Eye (tissue), 1 donor: Measurements from ENCODE around the gene TGFBR3.
"Not testable (repeated sequence)": the region's sequence is repeated elsewhere in the genome, so short reads cannot be mapped to it uniquely, and the experiment has no call there.

Source experiments
- DNase-seq: peaks from one replicate; pipeline ENCODE4 v3.0.0-alpha.2; 2015

Gene TGFBR3

GRCh38 chr1:91847851-91848250, 38.1 kb downstream of the TGFBR3 start:
- no peak for DNase-seq

DNA sequence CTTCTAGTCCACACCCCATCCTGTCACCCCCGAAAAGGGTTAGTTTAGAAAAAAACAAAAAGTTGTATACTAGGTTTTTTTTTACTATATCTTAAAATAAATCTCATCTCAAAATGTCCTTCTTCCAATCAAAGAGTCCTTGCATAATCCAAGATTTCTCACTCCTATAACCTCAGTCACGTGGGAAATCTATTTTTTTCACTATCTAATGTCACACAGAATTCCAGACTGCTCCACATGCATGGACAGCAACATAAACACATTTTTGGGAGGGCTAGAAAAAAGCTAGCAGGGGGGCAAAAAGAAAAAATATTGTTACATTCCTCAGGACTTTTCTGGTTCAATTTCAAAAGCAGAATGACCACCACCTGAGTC, 39.3 kb downstream of the TGFBR3 start:
- DNase-seq, result no peak

- peak; percentile 82 for DNase-seq
These were observed 39.8 kb downstream of the TGFBR3 start for GRCh38 chr1:91846007-91846638.

DNA sequence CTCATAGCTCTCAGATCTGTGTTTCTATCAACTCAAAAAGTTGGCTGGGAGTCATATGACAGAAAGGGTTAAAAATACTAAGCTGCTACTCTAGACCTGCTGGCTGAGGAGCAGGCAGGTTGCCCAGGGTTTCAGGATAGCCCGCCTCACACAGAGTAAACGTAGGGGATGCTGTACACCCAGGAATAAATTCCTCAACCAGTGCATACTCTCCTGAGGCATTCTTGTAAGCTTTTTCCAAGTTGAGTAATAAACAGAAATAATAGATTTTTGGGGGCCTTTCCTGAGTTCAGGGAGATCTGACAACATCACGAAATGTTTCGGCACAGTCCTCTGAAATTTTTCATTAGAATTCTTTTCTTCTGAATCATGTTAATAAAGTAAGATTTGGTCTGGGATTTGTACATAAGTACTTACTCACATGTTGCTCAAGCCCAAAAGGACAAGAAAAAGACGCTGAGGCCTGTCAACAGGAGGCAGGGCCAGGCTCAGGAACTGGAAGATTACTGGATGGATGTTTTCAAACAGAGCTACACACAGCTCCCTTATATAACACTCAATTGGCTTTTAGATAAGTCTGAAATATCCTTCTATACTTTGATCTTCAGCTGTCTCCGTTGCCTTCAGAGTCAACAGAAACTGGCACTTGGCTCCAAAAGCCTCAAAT, 41.0 kb downstream of the TGFBR3 start:
- DNase-seq, result no peak

DNA sequence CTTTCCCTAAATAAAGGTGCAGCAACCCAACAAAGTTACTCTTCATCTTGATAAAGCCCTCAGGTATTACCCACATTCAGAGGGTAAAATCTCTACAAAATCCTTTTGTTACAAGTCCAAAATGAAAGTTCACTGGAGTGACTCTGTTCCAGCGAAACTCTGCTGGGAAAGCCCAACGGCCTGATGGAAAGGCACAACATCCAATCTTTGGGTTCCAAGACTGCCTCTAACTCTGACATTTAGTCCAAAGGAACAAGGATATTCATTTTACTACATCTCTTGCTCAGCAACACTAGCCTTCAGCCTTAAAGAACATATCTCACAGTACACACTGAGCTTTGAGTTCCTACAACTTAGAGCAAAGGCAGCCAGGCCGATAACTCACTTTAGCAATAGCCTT, 42.1 kb downstream of the TGFBR3 start:
- DNase-seq, result no peak

GRCh38 chr1:91842563-91842962, 43.4 kb downstream of the TGFBR3 start:
- no peak for DNase-seq

DNA sequence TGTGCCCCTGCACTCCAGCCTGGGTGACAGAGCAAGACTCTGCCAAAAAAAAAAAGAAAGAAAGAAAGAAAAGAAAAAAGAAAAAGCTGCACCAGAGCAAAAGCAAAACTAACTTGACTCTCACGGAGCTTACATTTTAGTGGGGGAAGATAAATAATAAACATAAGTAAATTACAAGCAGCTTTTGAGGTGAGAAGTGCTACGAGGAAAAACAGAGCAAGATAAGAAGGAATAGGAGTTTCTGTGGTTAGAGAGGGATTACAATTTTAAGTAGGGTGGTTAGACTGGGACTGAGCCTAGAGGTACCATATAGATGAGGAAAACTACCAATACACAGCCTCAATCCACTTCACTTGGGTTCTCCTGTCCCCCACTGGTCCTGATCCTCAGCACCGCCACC, 43.9 kb downstream of the TGFBR3 start:
- no peak for DNase-seq

DNA sequence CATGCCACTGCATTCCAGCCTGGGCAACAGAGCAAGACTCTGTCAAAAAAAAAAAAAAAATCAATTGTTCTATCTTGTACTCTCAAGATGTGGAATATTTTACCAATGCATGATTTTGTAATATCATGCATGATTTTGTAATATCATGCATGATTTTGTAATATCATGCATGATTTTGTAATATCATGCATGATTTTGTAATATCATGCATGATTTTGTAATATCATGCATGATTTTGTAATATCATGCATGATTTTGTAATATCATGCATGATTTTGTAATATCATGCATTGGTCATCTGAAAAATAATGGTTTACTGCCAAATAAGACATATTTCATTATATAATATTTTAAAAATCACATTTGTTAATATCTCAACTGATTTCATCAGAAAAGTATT, 45.7 kb downstream of the TGFBR3 start:
- not testable (repeated sequence) for DNase-seq

- DNase-seq, result no peak
These were observed 49.5 kb downstream of the TGFBR3 start for GRCh38 chr1:91836331-91837040.

GRCh38 chr1:91835087-91835521, 50.8 kb downstream of the TGFBR3 start:
- DNase-seq, result no peak

GRCh38 chr1:91834549-91834948, 51.4 kb downstream of the TGFBR3 start:
- not testable (repeated sequence) for DNase-seq

DNA sequence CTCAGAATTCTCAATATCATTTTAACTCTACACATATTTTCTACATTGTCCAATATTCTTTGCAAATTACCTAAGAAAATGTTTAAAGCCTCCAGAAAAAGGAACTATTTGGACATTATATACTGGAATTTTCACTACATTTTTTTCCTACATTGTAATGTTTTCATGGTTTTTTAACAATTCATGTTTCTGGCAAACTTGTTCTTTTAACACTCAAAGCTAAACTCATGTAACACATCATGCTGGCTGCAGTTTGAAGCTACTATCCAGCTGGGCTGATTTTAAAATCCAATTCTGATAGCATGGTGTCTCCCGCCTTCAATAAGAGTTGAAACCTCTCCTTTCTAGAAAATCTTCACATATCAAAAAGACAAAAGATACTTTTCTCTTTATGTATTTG, 52.0 kb downstream of the TGFBR3 start:
- DNase-seq, result no peak

- no peak for DNase-seq
These were observed 54.6 kb downstream of the TGFBR3 start for GRCh38 chr1:91831132-91831930.

DNA sequence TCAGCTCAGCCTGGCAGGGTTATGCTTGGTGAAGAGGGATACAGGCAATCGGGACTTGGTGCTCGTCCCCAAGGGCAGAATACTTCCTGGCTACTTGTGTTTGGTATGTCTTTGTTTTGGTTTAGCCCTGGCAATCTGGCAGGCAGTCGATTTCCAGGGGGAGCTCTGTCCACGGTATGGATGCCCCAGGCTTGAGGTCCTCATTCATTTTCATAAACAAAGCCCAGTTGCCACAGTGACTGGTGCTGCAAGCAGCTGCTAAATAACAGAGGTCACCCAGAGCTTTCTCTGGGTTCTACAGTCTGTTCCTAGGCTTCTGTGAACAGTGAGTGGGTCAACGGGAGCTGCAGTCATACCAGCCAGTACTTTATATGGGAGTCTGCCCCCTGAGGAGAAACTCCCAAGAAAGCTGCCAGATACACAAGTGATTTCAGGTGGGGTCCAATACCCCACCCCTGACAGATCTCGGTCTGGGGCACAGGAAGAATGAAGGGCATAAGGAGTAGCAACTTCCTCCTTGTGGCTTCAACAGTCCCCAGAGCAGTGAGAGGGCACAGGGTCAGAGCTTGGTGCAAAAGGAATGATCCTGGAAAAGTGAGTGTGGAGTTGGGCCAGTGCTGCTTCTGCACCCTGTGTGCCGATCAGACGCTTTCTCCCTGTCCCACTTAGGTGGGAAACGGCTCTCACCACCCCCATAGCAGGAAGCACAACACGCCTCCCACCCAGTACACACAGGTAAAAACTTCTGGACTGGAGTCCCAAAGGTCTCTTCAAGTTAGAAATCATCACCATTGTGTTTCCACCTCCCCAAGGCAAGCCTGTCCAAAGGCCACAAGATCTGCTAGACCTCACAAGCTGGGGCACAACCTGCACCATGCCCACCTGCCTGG, 55.5 kb downstream of the TGFBR3 start:
- DNase-seq, result peak; percentile 38

DNA sequence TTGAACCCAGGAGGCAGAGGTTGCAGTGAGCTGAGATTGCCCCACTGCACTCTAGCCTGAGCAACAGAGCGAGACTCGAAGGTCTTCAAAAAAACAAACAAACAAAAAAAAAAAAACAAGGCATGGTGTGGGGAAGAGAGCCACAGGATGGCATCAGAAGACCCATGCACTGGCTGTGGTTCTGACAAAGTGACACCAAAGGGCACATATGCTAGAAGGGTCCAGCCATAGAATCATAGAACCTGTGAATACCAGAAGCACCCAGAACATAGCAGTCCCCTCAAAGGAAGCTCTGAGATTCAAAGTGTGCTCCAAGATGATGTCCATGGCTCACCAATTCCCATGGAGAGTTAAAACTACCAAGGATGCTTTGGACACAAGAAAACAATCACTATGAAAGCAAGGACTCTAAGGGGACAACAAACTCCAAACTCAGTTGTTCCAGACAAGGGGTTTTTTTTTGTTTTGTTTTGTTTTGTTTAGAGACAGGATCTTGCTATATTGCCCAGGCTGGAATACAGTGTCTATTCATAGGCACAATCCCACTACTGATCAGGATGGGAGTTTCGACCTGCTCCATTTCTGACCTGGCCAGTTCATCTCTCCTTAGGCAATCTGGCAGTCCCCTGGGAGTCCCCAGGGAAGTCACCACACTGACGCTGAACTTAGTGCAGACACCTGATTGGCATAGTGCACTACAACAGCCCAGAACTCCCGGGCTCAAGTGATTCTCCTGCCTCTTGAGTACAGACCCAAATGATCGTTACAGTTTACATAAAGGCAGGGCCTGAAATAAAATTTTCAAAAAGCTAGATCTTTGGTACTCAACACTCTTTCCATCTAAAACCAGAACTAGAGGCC, 56.4 kb downstream of the TGFBR3 start:
- no peak for DNase-seq

DNA sequence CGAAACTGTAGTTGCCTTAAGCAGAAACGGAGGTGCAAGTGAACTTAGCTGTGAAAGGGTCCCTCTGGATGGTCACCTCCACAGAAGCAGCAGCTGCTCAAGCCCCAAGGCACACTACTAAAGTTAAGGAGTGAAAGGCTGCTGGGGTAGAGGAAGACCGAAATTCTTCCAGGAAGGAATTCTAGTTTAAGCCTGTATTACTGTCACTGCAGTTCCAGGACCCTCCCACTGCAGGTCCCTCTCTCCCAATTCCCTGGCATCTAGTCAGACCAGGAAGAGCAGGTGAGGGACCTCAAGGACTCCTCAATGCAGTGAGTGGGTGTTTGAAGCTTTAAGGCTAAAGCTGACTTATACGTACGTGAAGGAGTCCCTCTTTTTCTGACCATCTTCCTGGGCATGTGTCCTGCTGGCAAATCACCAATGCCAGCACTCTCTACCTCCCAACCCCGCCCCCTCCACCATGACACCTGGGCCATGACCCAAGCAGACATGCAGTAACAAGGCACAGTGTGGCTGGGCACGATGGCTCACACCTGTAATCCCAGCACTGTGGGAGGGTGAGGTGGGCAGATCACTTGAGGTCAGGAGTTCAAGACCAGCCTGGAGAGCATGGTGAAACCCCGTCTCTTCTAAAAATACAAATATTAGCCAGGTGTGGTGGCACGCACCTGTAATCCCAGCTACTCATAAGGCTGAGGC, 57.2 kb downstream of the TGFBR3 start:
- no peak for DNase-seq

GRCh38 chr1:91827459-91828321, 58.3 kb downstream of the TGFBR3 start:
- DNase-seq, result no peak

DNA sequence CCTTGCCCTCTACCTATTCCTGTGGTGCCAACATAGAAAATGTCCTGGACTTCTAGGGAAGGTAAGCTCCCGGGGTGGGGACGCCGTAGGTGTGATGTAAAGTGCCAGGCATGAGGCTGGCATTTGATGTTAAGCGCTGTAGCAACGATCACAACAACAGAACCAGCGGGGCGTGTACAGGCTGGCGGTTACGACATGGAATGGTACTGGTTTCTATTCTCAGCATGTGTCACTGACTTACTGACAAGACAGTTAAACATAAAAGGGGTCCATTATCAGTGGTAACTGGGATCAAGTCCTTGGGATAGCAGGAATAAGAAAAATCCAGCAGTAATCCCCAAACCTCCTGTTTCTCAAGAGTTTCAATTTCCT, 58.9 kb downstream of the TGFBR3 start:
- DNase-seq, result no peak

DNA sequence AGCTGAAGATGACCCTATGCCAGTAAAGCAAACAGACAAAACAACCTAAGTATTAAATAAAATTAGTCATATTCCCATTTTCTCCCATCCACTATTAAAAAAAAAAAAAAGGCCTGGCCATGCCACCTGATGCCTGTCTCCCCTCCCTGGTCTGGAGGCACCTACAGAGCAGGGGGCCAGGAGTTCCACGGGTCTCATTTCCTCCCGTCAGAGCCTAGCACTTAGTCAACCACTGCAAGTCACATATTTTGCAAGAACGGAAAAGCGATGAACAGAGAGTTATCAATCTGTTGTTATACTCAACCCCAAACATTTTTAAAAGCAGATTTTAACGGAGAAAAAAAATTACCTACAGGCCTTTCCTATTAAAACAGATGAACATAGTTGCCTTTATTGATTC, 59.3 kb downstream of the TGFBR3 start:
- no peak for DNase-seq

- DNase-seq, result no peak
These were observed 59.7 kb downstream of the TGFBR3 start for GRCh38 chr1:91826248-91826647.
